T-cell (primary cell): ENCODE measurements around the gene HRH1. TPM values are rescaled to one million over a fixed set of nuclear protein-coding genes. Genes with fewer than 3 reads are reported as not detected.

ENCODE experiments used
- ATAC-seq, 4 experiments: fragments of 200-7000 bp in 3 of 4; fragments of 150-1000 bp in 1 of 4; cut with Tn5 transposase; replicated peaks in 1 of 4; 1 replicate in 3 of 4; 2 replicates in 1 of 4; pipeline ENCODE4 v1.10.0; 2021; ENCODE audit warnings: moderate library complexity in 3 of 4, mild to moderate bottlenecking in 2 of 4, moderate number of reproducible peaks in 1 of 4
- CTCF ChIA-PET, 2 donors: fragments of 300-600 bp; sonication (Branson Sonifier 250); formaldehyde crosslinking; loops; one replicate each; lab custom pipeline; 2022; ENCODE audit warnings: antibody characterized with exemption in 2 of 2; lab: Charles Lee
- POLR2A ChIA-PET, 2 donors: fragments of 300-600 bp; sonication (Branson Sonifier 250); formaldehyde crosslinking; loops; one replicate each; lab custom pipeline; 2022; ENCODE audit warnings: antibody characterized with exemption in 2 of 2; lab: Charles Lee
- DNase-seq, 35 experiments: peaks; one replicate each; pipeline versions ENCODE4 v3.0.0 to v3.0.0-alpha.2; 2013 to 2023
- H3K27ac ChIP-seq: one replicate; pipeline ENCODE4 v1.5.1; 2013; ENCODE audit warnings: low read length
- H3K27me3 ChIP-seq, 2 experiments: replicated peaks in 1 of 2; 1 replicate in 1 of 2; 2 replicates in 1 of 2; pipeline versions ENCODE4 v1.6.1 to v1.7.0; 2013; ENCODE audit warnings: low read length in 1 of 2, mixed read lengths in 1 of 2; ENCODE audit not compliant: control insufficient read depth in 2 of 2, insufficient read depth in 2 of 2; ENCODE audit errors: extremely low read depth in 1 of 2
- H3K36me3 ChIP-seq, 2 donors: 1 replicate in 1 of 2; 2 replicates in 1 of 2; pipeline versions ENCODE4 v1.6.1 to v1.7.0; 2013; ENCODE audit warnings: low read length in 1 of 2; ENCODE audit not compliant: control insufficient read depth in 2 of 2, insufficient read depth in 1 of 2; ENCODE audit errors: extremely low read depth in 1 of 2
- H3K4me1 ChIP-seq, 2 experiments: 1 replicate in 1 of 2; 2 replicates in 1 of 2; pipeline versions ENCODE4 v1.6.1 to v1.7.0; 2013; ENCODE audit warnings: low read length in 2 of 2, mixed read lengths in 1 of 2; ENCODE audit not compliant: insufficient read depth in 2 of 2, control insufficient read depth in 1 of 2; ENCODE audit errors: extremely low read depth in 1 of 2
- H3K4me3 ChIP-seq, 2 donors: 1 replicate in 1 of 2; 2 replicates in 1 of 2; pipeline versions ENCODE4 v1.5.1 to v1.7.0; 2013; ENCODE audit warnings: mild to moderate bottlenecking in 2 of 2, low read length in 1 of 2, moderate library complexity in 1 of 2; ENCODE audit not compliant: control insufficient read depth in 1 of 2; ENCODE audit errors: extremely low read depth in 1 of 2
- H3K9me3 ChIP-seq: 2 replicates; pipeline ENCODE4 v1.7.0; 2013
- H3K27ac Mint-ChIP-seq, 2 donors: one replicate each; pipeline ENCODE4 v1.8.0; 2020 to 2021; ENCODE audit warnings: mild to moderate bottlenecking in 2 of 2, mixed read lengths in 2 of 2
- H3K27me3 Mint-ChIP-seq, 2 donors: one replicate each; pipeline ENCODE4 v1.8.0; 2021 to 2022; ENCODE audit warnings: mixed read lengths in 2 of 2
- H3K36me3 Mint-ChIP-seq: one replicate; pipeline ENCODE4 v1.8.0; 2021; ENCODE audit warnings: mixed read lengths
- H3K4me1 Mint-ChIP-seq, 3 donors: one replicate each; pipeline ENCODE4 v1.8.0; 2020 to 2022; ENCODE audit warnings: mixed read lengths in 3 of 3, mild to moderate bottlenecking in 1 of 3
- H3K4me3 Mint-ChIP-seq, 3 donors: one replicate each; pipeline ENCODE4 v1.8.0; 2020 to 2022; ENCODE audit warnings: mild to moderate bottlenecking in 3 of 3, mixed read lengths in 3 of 3, moderate library complexity in 3 of 3
- H3K9me3 Mint-ChIP-seq, 3 donors: one replicate each; pipeline ENCODE4 v1.8.0; 2020 to 2022; ENCODE audit warnings: mixed read lengths in 3 of 3
- WGBS: methylation state at CpG from one replicate; pipeline ENCODE4 v1.1.5; 2013; ENCODE audit warnings: missing lambda C conversion rate; ENCODE audit not compliant: insufficient coverage; 5-methylcytosine and 5-hydroxymethylcytosine counted together
- total RNA-seq, 35 experiments: library from RNA in 6 of 35; stranded (reverse) in 6 of 35; fragments of 120-200 nt in 1 of 35; gene quantifications; one replicate each; pipeline versions ENCODE4 v1.2.1 to v1.2.4 and lab custom pipeline; 2013 to 2026

Gene HRH1
- total RNA-seq, 5 donors from 2014 or later (not counting 1 experiment from before 2014, with no cell fraction given), result 0.19 to 2.0 (median 0.46) TPM; not detected in 2

GRCh38 chr3:11146773-11147660 lies 7.3 kb upstream of the HRH1 start:
- ATAC-seq (no peak), DNase-seq (no peak)
- Mint-ChIP-seq H3K36me3 (no peaks in the 10 kb centered on the region), H3K4me1 (no peaks in the 10 kb centered on the region), H3K4me3 (no peak overlapping the region), H3K27me3 (peaks cover 22 to 28% of the 10 kb centered on the region in 2 donors), H3K27ac (no peak overlapping the region), H3K9me3 (no peaks in the 10 kb centered on the region)
- no peak overlapping the region for H3K27ac ChIP-seq
- WGBS, result 81% methylated on average over 3 of the region's 6 CpGs
- H3K36me3 ChIP-seq, result no peaks in the 10 kb centered on the region
- peaks cover 0 to 11% of the 10 kb centered on the region in 2 experiments for H3K27me3 ChIP-seq
- ChIA-PET POLR2A (interaction anchor here in 1 of 2 donors (0.6 kb wide), 1 partner anchor 528 kb away, joined by 3 read pairs; no protein-coding TSS in a partner anchor), CTCF (no interaction called here)
- H3K4me3 ChIP-seq, result no peak overlapping the region
- no peaks in the 10 kb centered on the region for H3K4me1 ChIP-seq
- no peaks in the 10 kb centered on the region for H3K9me3 ChIP-seq

GRCh38 chr3:11150256-11150655 lies 4.0 kb upstream of the HRH1 start:
- DNase-seq (no peak), ATAC-seq (no peak)
- H3K27ac ChIP-seq, result no peak overlapping the region
- H3K9me3 Mint-ChIP-seq, result no peaks in the 10 kb centered on the region
- CTCF ChIA-PET, result no interaction called here
- H3K27ac Mint-ChIP-seq, result no peak overlapping the region
- POLR2A ChIA-PET, result no interaction called here
- H3K4me1 ChIP-seq, result peaks cover 0 to 4% of the 10 kb centered on the region in 2 experiments
- no peak overlapping the region for H3K4me3 ChIP-seq
- no peaks in the 10 kb centered on the region for H3K36me3 Mint-ChIP-seq
- H3K36me3 ChIP-seq, result no peaks in the 10 kb centered on the region
- no peaks in the 10 kb centered on the region for H3K9me3 ChIP-seq
- H3K4me3 Mint-ChIP-seq, result no peak overlapping the region
- peaks cover 4 to 25% of the 10 kb centered on the region in 2 experiments for H3K27me3 ChIP-seq
- peaks cover 3 to 8% (median 8%) of the 10 kb centered on the region in 3 donors for H3K4me1 Mint-ChIP-seq
- 91% methylated on average over 7 of the region's 7 CpGs for WGBS
- H3K27me3 Mint-ChIP-seq, result peaks cover 40 to 45% of the 10 kb centered on the region in 2 donors

GRCh38 chr3:11152301-11152700 lies 2.0 kb upstream of the HRH1 start:
- ATAC-seq (no peak), DNase-seq (no peak)
- H3K4me3 Mint-ChIP-seq, result no peak overlapping the region
- H3K27ac ChIP-seq, result no peak overlapping the region
- no peak overlapping the region for H3K27ac Mint-ChIP-seq
- ChIA-PET CTCF (no interaction called here), POLR2A (no interaction called here)
- H3K36me3 ChIP-seq, result no peaks in the 10 kb centered on the region
- peaks cover 7 to 37% of the 10 kb centered on the region in 2 experiments for H3K27me3 ChIP-seq
- WGBS, result no CpG with 5 or more reads among the region's 2 CpGs
- no peaks in the 10 kb centered on the region for H3K36me3 Mint-ChIP-seq
- H3K9me3 Mint-ChIP-seq, result no peaks in the 10 kb centered on the region
- H3K4me1 Mint-ChIP-seq, result peaks cover 6 to 12% (median 8%) of the 10 kb centered on the region in 3 donors
- H3K9me3 ChIP-seq, result no peaks in the 10 kb centered on the region
- H3K4me1 ChIP-seq, result peaks cover 0 to 4% of the 10 kb centered on the region in 2 experiments
- H3K27me3 Mint-ChIP-seq, result peaks cover 53 to 64% of the 10 kb centered on the region in 2 donors
- H3K4me3 ChIP-seq, result no peak overlapping the region

DNA sequence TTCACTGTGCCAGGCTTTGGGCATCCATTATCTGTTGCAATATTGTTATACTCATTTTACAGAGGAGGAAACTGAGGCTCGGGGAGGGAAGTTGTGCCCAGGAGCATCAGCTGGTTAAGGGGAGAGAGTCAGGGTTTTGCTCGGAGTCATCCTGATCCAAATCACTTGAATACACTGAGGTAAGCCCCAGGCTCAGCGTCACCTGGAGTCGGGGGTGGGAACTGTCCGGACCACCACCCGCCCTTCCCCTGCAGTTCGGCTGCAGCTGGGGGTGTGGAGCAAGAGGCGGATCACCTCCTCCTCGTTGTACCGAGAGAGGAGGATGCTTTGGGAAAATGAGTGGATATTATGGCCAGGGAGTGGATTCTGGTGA lies 646 bp downstream of the HRH1 start:
- H3K27ac Mint-ChIP-seq, result peak overlapping the region in 1 of 2 donors; percentile 55
- H3K4me3 Mint-ChIP-seq, result peak overlapping the region in 1 of 3 donors; percentile 30
- H3K27me3 Mint-ChIP-seq, result peaks cover 56 to 68% of the 10 kb centered on the region in 2 donors
- peaks cover 6 to 12% (median 8%) of the 10 kb centered on the region in 3 donors for H3K4me1 Mint-ChIP-seq
- WGBS, result 12% methylated on average over 7 of the region's 10 CpGs
- POLR2A ChIA-PET, result no interaction called here
- peaks cover 0 to 4% of the 10 kb centered on the region in 2 experiments for H3K4me1 ChIP-seq
- H3K36me3 ChIP-seq, result no peaks in the 10 kb centered on the region
- CTCF ChIA-PET, result no interaction called here
- H3K9me3 Mint-ChIP-seq, result no peaks in the 10 kb centered on the region
- no peaks in the 10 kb centered on the region for H3K9me3 ChIP-seq
- H3K27ac ChIP-seq, result no peak overlapping the region
- H3K27me3 ChIP-seq, result peaks cover 7 to 40% of the 10 kb centered on the region in 2 experiments
- no peak for DNase-seq
- H3K36me3 Mint-ChIP-seq, result no peaks in the 10 kb centered on the region
- H3K4me3 ChIP-seq, result no peak overlapping the region
- ATAC-seq, result no peak

DNA sequence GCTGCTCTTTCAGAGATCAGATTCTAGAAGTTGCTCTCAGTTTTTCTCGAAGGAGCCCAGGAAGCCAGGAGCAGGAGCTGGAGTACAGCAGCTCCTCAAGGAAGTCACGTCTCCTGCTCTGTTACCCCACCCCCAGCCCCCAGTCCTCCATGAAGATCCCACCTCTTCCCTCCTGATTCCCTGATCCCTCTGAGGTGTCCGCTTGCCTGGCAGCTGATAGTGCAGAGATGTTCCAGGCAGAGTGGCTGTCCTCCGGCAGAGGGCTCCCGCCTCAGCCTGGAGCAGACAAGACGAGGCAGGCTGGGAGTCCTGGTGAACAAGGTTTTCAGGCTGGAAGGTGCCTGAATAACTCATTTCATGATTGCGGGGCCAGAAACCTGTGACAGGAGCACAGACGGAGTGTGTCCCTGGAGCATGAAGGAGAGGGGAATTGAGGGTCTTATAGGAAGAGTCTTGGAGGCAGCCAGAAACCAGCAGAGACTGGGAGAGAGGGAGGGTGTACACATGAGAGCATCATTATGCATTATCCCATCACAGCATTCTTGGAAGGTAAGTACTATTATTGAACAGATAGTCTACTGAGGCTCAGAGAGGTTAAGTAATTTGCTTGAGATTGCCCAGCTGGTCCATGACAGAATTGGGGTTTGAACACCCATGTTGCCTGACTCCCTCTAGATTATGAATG lies 1.2 kb downstream of the HRH1 start:
- Histone ChIP-seq H3K4me1 (peaks cover 0 to 4% of the 10 kb centered on the region in 2 experiments), H3K27ac (no peak overlapping the region), H3K4me3 (no peak overlapping the region), H3K9me3 (no peaks in the 10 kb centered on the region), H3K27me3 (peaks cover 7 to 37% of the 10 kb centered on the region in 2 experiments), H3K36me3 (no peaks in the 10 kb centered on the region)
- ATAC-seq (no peak), DNase-seq (no peak)
- POLR2A ChIA-PET, result no interaction called here
- peaks cover 6 to 12% (median 8%) of the 10 kb centered on the region in 3 donors for H3K4me1 Mint-ChIP-seq
- H3K4me3 Mint-ChIP-seq, result peak overlapping the region in 1 of 3 donors; percentile 30
- CTCF ChIA-PET, result no interaction called here
- H3K9me3 Mint-ChIP-seq, result no peaks in the 10 kb centered on the region
- 37% methylated on average over 6 of the region's 8 CpGs for WGBS
- H3K36me3 Mint-ChIP-seq, result no peaks in the 10 kb centered on the region
- H3K27me3 Mint-ChIP-seq, result peaks cover 56 to 69% of the 10 kb centered on the region in 2 donors
- peak overlapping the region in 1 of 2 donors; percentile 55 for H3K27ac Mint-ChIP-seq

- Histone ChIP-seq H3K27me3 (peaks cover 7 to 37% of the 10 kb centered on the region in 2 experiments), H3K9me3 (no peaks in the 10 kb centered on the region), H3K4me1 (peaks cover 0 to 4% of the 10 kb centered on the region in 2 experiments), H3K36me3 (no peaks in the 10 kb centered on the region), H3K27ac (no peak overlapping the region), H3K4me3 (no peak overlapping the region)
- no peaks in the 10 kb centered on the region for H3K9me3 Mint-ChIP-seq
- peaks cover 60 to 69% of the 10 kb centered on the region in 2 donors for H3K27me3 Mint-ChIP-seq
- H3K4me1 Mint-ChIP-seq, result peaks cover 6 to 12% (median 8%) of the 10 kb centered on the region in 3 donors
- no peaks in the 10 kb centered on the region for H3K36me3 Mint-ChIP-seq
- WGBS, result 89% methylated on average over 4 of the region's 4 CpGs
- no peak for ATAC-seq
- CTCF ChIA-PET, result interaction anchor here in 1 of 2 donors (0.6 kb wide), 1 partner anchor 7 kb away, joined by 7 read pairs; no protein-coding TSS in a partner anchor
- H3K4me3 Mint-ChIP-seq, result no peak overlapping the region
- POLR2A ChIA-PET, result no interaction called here
- no peak for DNase-seq
- no peak overlapping the region for H3K27ac Mint-ChIP-seq
Observed at GRCh38 chr3:11156026-11156410, 1.7 kb downstream of the HRH1 start.
